NCI-H2171 (cell line): ENCODE measurements around the gene SMIM9.
A peak's percentile ranks its signal among the peaks of the same experiment; 100 is the strongest.
"Not testable (repeated sequence)": the region's sequence is repeated elsewhere in the genome, so short reads cannot be mapped to it uniquely, and the experiment has no call there.

ENCODE experiments used
- DNase-seq: peaks from one replicate; lab custom pipeline; 2025; lab: John Stamatoyannopoulos, UW

Gene SMIM9

GRCh38 chrX:154834562-154834961 lies at the start of gene SMIM9:
TSS of gene SMIM9 (minus strand) at chrX:154834662. CDS start at chrX:154830856, 3,806 bp downstream.
- DNase-seq, result no peak

GRCh38 chrX:154884069-154884468 lies 49.6 kb upstream of the SMIM9 start:
- DNase-seq, result not testable (repeated sequence)

- no peak for DNase-seq
Observed at GRCh38 chrX:154873329-154873728, 38.9 kb upstream of the SMIM9 start.

GRCh38 chrX:154868522-154868921 lies 34.1 kb upstream of the SMIM9 start:
- not testable (repeated sequence) for DNase-seq

- DNase-seq, result no peak
Observed at GRCh38 chrX:154855256-154855655, 20.8 kb upstream of the SMIM9 start.

GRCh38 chrX:154850957-154851611 lies 16.6 kb upstream of the SMIM9 start:
- no peak for DNase-seq

GRCh38 chrX:154840856-154841255 lies 6.4 kb upstream of the SMIM9 start:
- DNase-seq, result peak; percentile 15

GRCh38 chrX:154836163-154836562 lies 1.7 kb upstream of the SMIM9 start:
- DNase-seq, result no peak

- no peak for DNase-seq
Observed at GRCh38 chrX:154833746-154834274, 652 bp downstream of the SMIM9 start.

- no peak for DNase-seq
Observed at GRCh38 chrX:154829926-154830442, 4.5 kb downstream of the SMIM9 start.

- DNase-seq, result no peak
Observed at GRCh38 chrX:154829134-154829533, 5.3 kb downstream of the SMIM9 start.

GRCh38 chrX:154828016-154828408 lies 6.5 kb downstream of the SMIM9 start:
- DNase-seq, result no peak

- DNase-seq, result no peak
Observed at GRCh38 chrX:154827194-154828015, 7.1 kb downstream of the SMIM9 start.

- not testable (repeated sequence) for DNase-seq
Observed at GRCh38 chrX:154825586-154825985, 8.9 kb downstream of the SMIM9 start.

GRCh38 chrX:154824638-154825037 lies 9.8 kb downstream of the SMIM9 start:
- DNase-seq, result no peak

- DNase-seq, result no peak
Observed at GRCh38 chrX:154822029-154822428, 12.4 kb downstream of the SMIM9 start.

- no peak for DNase-seq
Observed at GRCh38 chrX:154821523-154821922, 12.9 kb downstream of the SMIM9 start.

- no peak for DNase-seq
Observed at GRCh38 chrX:154819771-154820341, 14.6 kb downstream of the SMIM9 start.

- DNase-seq, result no peak
Observed at GRCh38 chrX:154818916-154819770, 15.3 kb downstream of the SMIM9 start.

GRCh38 chrX:154817048-154817618 lies 17.3 kb downstream of the SMIM9 start:
- not testable (repeated sequence) for DNase-seq

GRCh38 chrX:154816326-154816898 lies 18.1 kb downstream of the SMIM9 start:
- not testable (repeated sequence) for DNase-seq
